PC-9 (cell line): ENCODE data around the gene NECAP2. TPM values are rescaled to one million over a fixed set of nuclear protein-coding genes. Genes with fewer than 3 reads are reported as not detected.
"Not testable (repeated sequence)": the region's sequence is repeated elsewhere in the genome, so short reads cannot be mapped to it uniquely, and the experiment has no call there.

Experiments
- BruUV-seq: library from RNA; stranded (reverse); fragments of 400-500 nt; replicated peaks from 2 replicates; lab custom pipeline; 2021; lab: Mats Ljungman, UMichigan
- CTCF ChIA-PET: fragments of 300-600 bp; sonication (Branson Sonifier 250); formaldehyde crosslinking; loops from one replicate; lab custom pipeline; 2022; ENCODE audit warnings: antibody characterized with exemption; lab: Charles Lee
- POLR2A ChIA-PET: fragments of 300-600 bp; sonication (Branson Sonifier 250); formaldehyde crosslinking; loops from one replicate; lab custom pipeline; 2022; ENCODE audit warnings: antibody characterized with exemption; ENCODE audit not compliant: unreplicated experiment; lab: Charles Lee
- DNase-seq, 2 experiments: peaks; one replicate each; pipeline versions ENCODE4 v3.0.0 to v3.0.0-alpha.2; 2015 to 2022; ENCODE audit warnings: mixed read lengths in 1 of 2
- H2AFZ ChIP-seq: fragments of 200-600 bp; sonication (generic); 2 replicates; pipeline ENCODE4 v1.8.1; 2017; ENCODE audit warnings: antibody characterized with exemption
- H3F3A ChIP-seq: fragments of 200-600 bp; sonication (generic); 2 replicates; pipeline ENCODE4 v1.8.1; 2017; ENCODE audit warnings: antibody characterized with exemption, mild to moderate bottlenecking, low read depth; ENCODE audit not compliant: insufficient read depth
- H3K27ac ChIP-seq: fragments of 200-600 bp; sonication (generic); 2 replicates; pipeline ENCODE4 v1.6.1; 2016; ENCODE audit warnings: mixed run types
- H3K27me3 ChIP-seq: fragments of 200-600 bp; sonication (generic); 2 replicates; pipeline ENCODE4 v1.6.1; 2016; ENCODE audit warnings: low read depth, mixed run types; ENCODE audit not compliant: insufficient read depth
- H3K36me3 ChIP-seq: fragments of 200-600 bp; sonication (generic); 2 replicates; pipeline ENCODE4 v1.6.1; 2016; ENCODE audit warnings: low read depth, mixed run types
- H3K4me1 ChIP-seq: fragments of 200-600 bp; sonication (generic); replicated peaks from 2 replicates; pipeline ENCODE4 v1.6.1; 2016; ENCODE audit warnings: mixed run types; ENCODE audit not compliant: insufficient read depth
- H3K4me2 ChIP-seq: fragments of 200-600 bp; sonication (generic); 2 replicates; pipeline ENCODE4 v1.6.1; 2017; ENCODE audit warnings: mixed run types
- H3K4me3 ChIP-seq: fragments of 200-600 bp; sonication (generic); 2 replicates; pipeline ENCODE4 v1.6.1; 2016; ENCODE audit warnings: mixed run types
- H3K79me2 ChIP-seq: fragments of 200-600 bp; sonication (generic); 2 replicates; pipeline ENCODE4 v1.6.1; 2017; ENCODE audit warnings: low read depth, mixed run types
- H3K9me2 ChIP-seq: fragments of 200-600 bp; sonication (generic); 2 replicates; pipeline ENCODE4 v1.8.1; 2017; ENCODE audit warnings: mild to moderate bottlenecking; ENCODE audit not compliant: insufficient read depth
- H3K9me3 ChIP-seq: fragments of 200-600 bp; sonication (generic); 2 replicates; pipeline ENCODE4 v1.8.1; 2016; ENCODE audit warnings: low read depth; ENCODE audit not compliant: insufficient read depth
- H4K20me1 ChIP-seq: fragments of 200-600 bp; sonication (generic); 2 replicates; pipeline ENCODE4 v1.8.1; 2017; ENCODE audit not compliant: insufficient read depth
- EZH2 ChIP-seq: fragments of 200-600 bp; sonication (generic); IDR thresholded peaks from 2 replicates; pipeline ENCODE4 v1.8.0; 2017; ENCODE audit warnings: antibody characterized with exemption, low read depth
- intact Hi-C: fragments of 100-400 bp; cut with micrococcal nuclease; formaldehyde crosslinking; loops from one replicate; pipeline ENCODE4 v1.10.0; 2022; ENCODE audit not compliant: unreplicated experiment
- total RNA-seq: library from RNA; stranded (reverse); gene quantifications from 2 replicates; pipeline ENCODE4 v1.2.3, GENCODE V29; 2021
- TF ChIP-seq, protein P1 (sequence below): fragments of 200-600 bp; sonication (generic); conservative IDR thresholded peaks from 2 replicates; pipeline ENCODE4 v1.6.1; 2017; ENCODE audit warnings: mixed run types, antibody characterized with exemption, mild to moderate bottlenecking, moderate library complexity

Gene NECAP2
- total RNA-seq, 1 experiment from 2014 or later = 49.6 TPM

DNA sequence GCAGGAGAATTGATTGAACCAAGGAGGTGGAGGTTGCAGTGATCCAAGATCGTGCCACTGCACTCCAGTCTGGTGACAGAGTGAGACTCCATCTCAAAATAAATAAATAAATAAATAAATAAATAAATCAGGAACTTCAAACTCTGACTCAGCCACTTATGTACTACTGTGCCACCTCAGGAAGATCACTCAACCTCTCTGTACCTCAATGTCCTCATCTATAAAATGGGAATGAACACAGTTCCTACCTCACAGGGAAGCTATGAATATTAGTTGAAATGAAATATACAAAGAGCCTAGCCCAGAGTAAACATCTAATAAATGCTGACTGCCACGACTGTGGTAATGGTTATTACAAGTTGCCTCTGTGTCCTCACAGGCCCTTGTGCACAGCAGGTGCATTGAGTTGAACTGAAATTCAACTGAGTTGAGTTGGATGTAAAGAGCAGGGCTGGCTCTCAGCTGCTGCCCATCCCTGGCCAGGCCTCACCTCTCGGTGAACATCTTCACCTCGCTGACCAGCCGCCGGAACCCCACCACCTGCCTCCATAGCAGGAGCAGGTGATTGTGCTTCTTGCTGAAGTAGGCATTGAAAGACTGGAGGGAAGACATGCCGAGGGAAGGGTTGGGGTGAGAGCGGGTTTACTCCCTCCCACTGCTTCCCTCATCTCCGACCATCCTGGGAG lies 48.8 kb downstream of the NECAP2 start:
- DNase-seq, BruUV-seq, H3K27me3 ChIP-seq, H3K79me2 ChIP-seq, H3K4me3 ChIP-seq, H2AFZ ChIP-seq, H3F3A ChIP-seq, H3K27ac ChIP-seq, H3K9me3 ChIP-seq, H3K36me3 ChIP-seq, H3K9me2 ChIP-seq, H3K4me2 ChIP-seq, CTCF ChIA-PET, H3K4me1 ChIP-seq, intact Hi-C loops, POLR2A ChIA-PET, H4K20me1 ChIP-seq: not testable (repeated sequence)

GRCh38 chr1:16491056-16491675 lies 50.6 kb downstream of the NECAP2 start:
- H4K20me1 ChIP-seq = no peaks in the 10 kb centered on the region
- POLR2A ChIA-PET = no interaction called here
- no peaks in the 10 kb centered on the region for H3K4me1 ChIP-seq
- CTCF ChIA-PET = no interaction called here
- intact Hi-C loops = no loop called here
- H3K4me3 ChIP-seq = no peak overlapping the region
- no peaks in the 10 kb centered on the region for H3F3A ChIP-seq
- no peak overlapping the region for H3K4me2 ChIP-seq
- H3K79me2 ChIP-seq = no peaks in the 10 kb centered on the region
- H3K27me3 ChIP-seq = no peaks in the 10 kb centered on the region
- no peak overlapping the region for H3K27ac ChIP-seq
- no peaks in the 10 kb centered on the region for H3K9me3 ChIP-seq
- no peaks in the 10 kb centered on the region for H3K36me3 ChIP-seq
- BruUV-seq = no TSS peak
- DNase-seq = no peak
- TF ChIP-seq, protein P1, sequence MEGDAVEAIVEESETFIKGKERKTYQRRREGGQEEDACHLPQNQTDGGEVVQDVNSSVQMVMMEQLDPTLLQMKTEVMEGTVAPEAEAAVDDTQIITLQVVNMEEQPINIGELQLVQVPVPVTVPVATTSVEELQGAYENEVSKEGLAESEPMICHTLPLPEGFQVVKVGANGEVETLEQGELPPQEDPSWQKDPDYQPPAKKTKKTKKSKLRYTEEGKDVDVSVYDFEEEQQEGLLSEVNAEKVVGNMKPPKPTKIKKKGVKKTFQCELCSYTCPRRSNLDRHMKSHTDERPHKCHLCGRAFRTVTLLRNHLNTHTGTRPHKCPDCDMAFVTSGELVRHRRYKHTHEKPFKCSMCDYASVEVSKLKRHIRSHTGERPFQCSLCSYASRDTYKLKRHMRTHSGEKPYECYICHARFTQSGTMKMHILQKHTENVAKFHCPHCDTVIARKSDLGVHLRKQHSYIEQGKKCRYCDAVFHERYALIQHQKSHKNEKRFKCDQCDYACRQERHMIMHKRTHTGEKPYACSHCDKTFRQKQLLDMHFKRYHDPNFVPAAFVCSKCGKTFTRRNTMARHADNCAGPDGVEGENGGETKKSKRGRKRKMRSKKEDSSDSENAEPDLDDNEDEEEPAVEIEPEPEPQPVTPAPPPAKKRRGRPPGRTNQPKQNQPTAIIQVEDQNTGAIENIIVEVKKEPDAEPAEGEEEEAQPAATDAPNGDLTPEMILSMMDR = no peak
- no peak for TF ChIP-seq EZH2
- no peaks in the 10 kb centered on the region for H3K9me2 ChIP-seq
- no peak overlapping the region for H2AFZ ChIP-seq

- H3K4me2 ChIP-seq, H3K79me2 ChIP-seq, BruUV-seq, POLR2A ChIA-PET, DNase-seq, H3F3A ChIP-seq, CTCF ChIA-PET, H3K36me3 ChIP-seq, H3K4me1 ChIP-seq, H3K4me3 ChIP-seq, H3K27me3 ChIP-seq, H4K20me1 ChIP-seq, intact Hi-C loops, H2AFZ ChIP-seq, H3K27ac ChIP-seq, H3K9me3 ChIP-seq, H3K9me2 ChIP-seq: not testable (repeated sequence)
Observed at GRCh38 chr1:16492937-16493336, 52.4 kb downstream of the NECAP2 start.

- H3K9me3 ChIP-seq, DNase-seq, H2AFZ ChIP-seq, H3K27me3 ChIP-seq, H3K4me1 ChIP-seq, H3K4me3 ChIP-seq, BruUV-seq, H3F3A ChIP-seq, H3K36me3 ChIP-seq, POLR2A ChIA-PET, H3K27ac ChIP-seq, CTCF ChIA-PET, H3K4me2 ChIP-seq, H4K20me1 ChIP-seq, intact Hi-C loops, H3K9me2 ChIP-seq, H3K79me2 ChIP-seq: not testable (repeated sequence)
Observed at GRCh38 chr1:16493731-16494130, 53.2 kb downstream of the NECAP2 start.

- H4K20me1 ChIP-seq, H3K4me1 ChIP-seq, CTCF ChIA-PET, DNase-seq, H3F3A ChIP-seq, intact Hi-C loops, H3K9me2 ChIP-seq, H3K27me3 ChIP-seq, H3K4me2 ChIP-seq, H3K27ac ChIP-seq, H3K79me2 ChIP-seq, H2AFZ ChIP-seq, H3K4me3 ChIP-seq, H3K9me3 ChIP-seq, POLR2A ChIA-PET, H3K36me3 ChIP-seq: not testable (repeated sequence)
- TSS peak; percentile 36 for BruUV-seq
Observed at GRCh38 chr1:16497474-16497904, 57.0 kb downstream of the NECAP2 start.

DNA sequence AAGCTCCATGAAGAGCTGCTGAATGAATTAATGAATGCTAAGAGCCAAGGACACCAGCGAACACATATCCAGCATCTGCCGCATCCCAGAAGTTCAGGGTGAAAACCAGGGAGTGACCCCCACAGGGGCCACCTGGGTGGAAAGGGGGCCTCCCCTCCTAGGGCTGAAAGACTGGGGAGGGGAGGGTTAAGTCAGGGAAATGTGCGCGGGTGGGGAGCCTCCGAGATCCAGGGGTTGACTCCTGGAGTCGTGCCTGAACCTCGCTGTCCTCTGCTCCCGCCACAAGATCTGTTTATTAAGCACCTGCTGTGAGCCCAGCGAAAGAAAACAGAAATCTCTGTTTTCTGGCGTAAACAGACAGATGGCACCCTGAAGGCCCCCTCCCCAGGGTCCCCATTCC lies 57.5 kb downstream of the NECAP2 start:
- POLR2A ChIA-PET = interaction anchor here (0.6 kb wide), 1 partner anchor 34 kb away, joined by 5 read pairs; no protein-coding TSS in a partner anchor
- CTCF ChIA-PET, H3K27ac ChIP-seq: not testable (repeated sequence)

More for the DNA sequence above, 57.5 kb downstream of the NECAP2 start:
- H3K9me2 ChIP-seq, H3K9me3 ChIP-seq, H3K4me1 ChIP-seq, H3F3A ChIP-seq, H3K27me3 ChIP-seq, DNase-seq, BruUV-seq, intact Hi-C loops, H3K36me3 ChIP-seq, H2AFZ ChIP-seq, H3K79me2 ChIP-seq, H4K20me1 ChIP-seq, H3K4me2 ChIP-seq: not testable (repeated sequence)
- peak overlapping the region; percentile 76; the same call in 1 of the 2 replicates for H3K4me3 ChIP-seq
